H54 (cell line): ENCODE data around the gene TREML4.

Source experiments
- DNase-seq: peaks from one replicate; pipeline ENCODE4 v3.0.0; 2011; ENCODE audit warnings: low spot score, mixed read lengths; ENCODE audit not compliant: insufficient read length
- FAIRE-seq: peaks from 3 replicates; lab custom pipeline; 2011; peaks lifted over from hg19 to GRCh38; lab: Jason Lieb, UNC
- POLR2A ChIP-seq: IDR thresholded peaks from 2 replicates; pipeline ENCODE4 v1.6.1; 2011; ENCODE audit warnings: low read depth, mild to moderate bottlenecking, low read length

TREML4 gene

DNA sequence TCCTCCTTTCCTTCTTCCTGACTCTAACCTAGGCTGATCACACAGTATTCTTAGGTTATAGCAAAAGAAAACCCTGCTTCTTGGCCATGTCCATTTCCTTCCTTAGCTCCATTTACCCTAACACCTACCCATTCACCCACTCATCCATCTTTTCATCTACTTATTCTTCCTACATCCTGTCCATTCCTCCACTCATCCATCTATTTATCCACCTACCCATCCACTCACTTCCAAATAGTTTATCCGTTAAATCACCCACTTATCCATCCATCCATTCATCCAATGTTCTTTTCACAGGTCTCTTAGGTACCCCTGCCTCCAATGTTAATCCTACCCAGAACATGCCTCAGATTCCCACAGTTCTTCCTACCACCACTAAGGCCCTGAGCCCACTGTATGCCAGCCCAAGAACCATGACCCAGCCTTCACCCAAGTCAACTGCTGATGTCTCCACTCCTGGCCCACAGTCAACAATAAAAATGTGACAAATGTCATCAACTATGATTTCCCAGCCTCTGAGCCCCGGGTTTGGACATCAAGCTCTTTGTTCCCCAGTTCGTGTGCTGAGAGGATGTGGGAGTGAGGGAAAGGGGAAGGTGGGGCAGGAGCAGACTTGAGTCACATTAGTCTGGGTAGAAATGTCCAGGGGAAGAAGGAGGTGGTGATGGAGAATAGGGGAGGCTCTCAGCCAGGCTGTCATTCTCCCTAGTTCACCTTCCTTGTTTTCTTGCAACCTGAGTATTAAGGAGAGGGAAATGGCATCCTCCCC, 24.4 kb downstream of the TREML4 start:
- TF ChIP-seq POLR2A = no peak
- DNase-seq = no peak
- no peak for FAIRE-seq

- FAIRE-seq = no peak
- no peak for TF ChIP-seq POLR2A
- no peak for DNase-seq
These were observed 27.0 kb downstream of the TREML4 start for GRCh38 chr6:41255110-41255509.

DNA sequence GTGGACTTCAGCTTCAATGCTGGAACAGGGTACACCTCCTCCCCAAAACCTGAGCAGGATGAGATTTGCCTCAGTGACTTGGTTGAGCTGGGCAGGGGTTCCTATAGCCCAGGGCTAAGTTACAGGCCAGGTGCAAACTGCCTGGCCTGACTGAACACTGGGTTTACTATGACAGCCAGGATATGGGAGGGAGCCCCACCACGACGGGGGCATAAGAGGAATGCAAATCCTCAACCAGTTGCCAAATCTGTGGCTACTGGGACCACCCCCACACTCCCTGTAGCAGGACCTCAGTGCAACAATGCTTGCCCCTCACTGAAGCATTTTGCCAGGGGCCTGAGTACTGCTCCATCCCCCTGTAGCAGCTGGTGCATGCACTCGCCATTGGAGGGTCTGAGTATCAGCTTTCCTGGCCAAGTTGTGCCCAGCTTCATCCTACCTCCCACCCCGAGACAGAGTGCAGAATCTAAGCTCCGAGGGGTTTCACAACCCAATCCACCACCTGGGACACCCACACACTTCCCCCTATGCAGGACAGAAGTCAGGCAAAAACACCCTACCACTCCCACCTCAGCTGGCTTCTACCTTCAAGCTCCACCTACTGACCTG, 27.6 kb downstream of the TREML4 start:
- DNase-seq = no peak
- no peak for FAIRE-seq
- TF ChIP-seq POLR2A = no peak

GRCh38 chr6:41256383-41256782, 28.2 kb downstream of the TREML4 start:
- FAIRE-seq (no peak), DNase-seq (no peak)
- no peak for TF ChIP-seq POLR2A

DNA sequence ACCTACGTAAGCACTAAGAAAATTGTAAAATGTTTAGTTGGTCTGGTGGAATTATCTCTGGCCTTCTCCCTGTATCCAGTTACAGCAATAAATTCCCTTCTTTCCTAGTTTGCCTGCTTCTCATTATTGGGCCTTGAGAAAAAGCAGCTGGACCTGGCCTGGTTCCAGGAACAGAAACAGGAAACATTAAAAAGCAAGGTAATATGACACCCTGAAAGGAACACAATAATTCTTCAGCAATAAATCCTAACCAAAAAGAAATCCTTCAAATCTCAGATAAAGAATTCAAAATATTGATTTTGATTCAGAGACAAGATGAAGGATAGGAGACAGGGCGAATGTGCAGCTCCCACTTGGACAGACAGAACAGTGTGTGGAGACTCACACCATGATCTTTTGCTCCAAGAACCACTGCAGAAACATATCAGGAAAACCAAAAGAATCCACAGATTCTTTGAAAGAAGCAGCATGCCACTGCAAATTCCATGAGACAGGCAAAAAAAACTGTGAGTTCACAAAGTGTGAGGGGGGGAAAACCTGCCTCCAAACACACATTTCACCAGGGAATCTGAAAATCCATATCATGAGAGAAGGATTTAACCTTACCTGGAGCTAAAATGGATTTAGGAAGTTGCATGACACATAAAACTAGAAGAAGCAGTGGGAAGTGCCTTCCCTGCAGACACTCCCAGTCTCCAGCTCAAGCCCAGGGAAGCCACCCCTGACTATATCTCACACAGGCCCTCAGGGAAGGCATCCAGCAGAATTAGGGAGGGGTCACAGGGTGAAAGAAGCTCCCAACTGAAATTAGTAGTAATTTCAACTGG, 29.4 kb downstream of the TREML4 start:
- no peak for FAIRE-seq
- TF ChIP-seq POLR2A = no peak
- no peak for DNase-seq

- TF ChIP-seq POLR2A = no peak
- no peak for FAIRE-seq
- no peak for DNase-seq
These were observed 30.0 kb downstream of the TREML4 start for GRCh38 chr6:41258196-41258493.

- no peak for TF ChIP-seq POLR2A
- no peak for DNase-seq
- FAIRE-seq = no peak
These were observed 34.3 kb downstream of the TREML4 start for GRCh38 chr6:41262401-41262800.

- DNase-seq (no peak), FAIRE-seq (no peak)
- TF ChIP-seq POLR2A = no peak
These were observed 35.1 kb downstream of the TREML4 start for GRCh38 chr6:41263267-41263666.

GRCh38 chr6:41266541-41266940, 38.4 kb downstream of the TREML4 start:
- FAIRE-seq = no peak
- TF ChIP-seq POLR2A = no peak
- no peak for DNase-seq

DNA sequence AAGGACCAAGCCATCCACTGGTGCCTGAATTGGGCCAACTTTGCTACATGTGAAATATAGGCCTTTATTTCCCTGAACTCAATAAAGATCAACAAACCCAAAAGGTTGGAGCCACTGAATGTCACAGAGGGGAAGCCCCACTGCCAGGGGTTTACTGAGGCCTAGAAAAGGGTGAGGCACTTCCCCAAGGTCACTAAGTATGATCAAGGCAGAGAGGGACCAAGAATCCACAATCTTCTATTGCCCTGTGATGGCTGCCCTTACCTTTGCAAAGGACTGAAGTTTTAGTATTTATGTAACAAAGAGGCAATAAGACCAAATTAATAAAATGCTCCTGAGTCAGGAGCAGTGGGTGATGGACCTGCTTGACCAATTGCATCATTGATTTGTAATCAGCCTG, 40.3 kb downstream of the TREML4 start:
- DNase-seq (no peak), FAIRE-seq (no peak)
- TF ChIP-seq POLR2A = no peak

- no peak for DNase-seq
- FAIRE-seq = no peak
- TF ChIP-seq POLR2A = no peak
These were observed 41.0 kb downstream of the TREML4 start for GRCh38 chr6:41269166-41269565.

DNA sequence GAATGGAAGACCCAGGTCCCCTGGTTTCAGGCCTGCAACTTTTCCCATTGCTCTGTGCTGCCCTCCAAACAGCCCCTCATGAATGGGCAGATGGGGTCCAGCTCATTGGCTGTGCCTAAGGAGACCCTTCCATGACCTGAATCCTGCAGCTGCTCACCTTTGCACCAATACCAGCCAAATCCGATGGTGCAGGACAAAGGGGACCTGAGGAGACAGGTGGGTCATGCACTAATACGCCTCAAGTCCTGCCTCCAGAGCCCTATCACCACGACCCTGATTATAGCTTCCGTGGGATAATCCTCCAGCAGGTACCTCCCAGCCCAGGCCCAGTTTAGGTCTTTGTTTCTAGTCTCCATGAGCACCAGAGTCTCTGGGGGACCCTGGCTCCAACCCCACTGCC, 41.6 kb downstream of the TREML4 start:
- DNase-seq (no peak), FAIRE-seq (no peak)
- TF ChIP-seq POLR2A = no peak

GRCh38 chr6:41271901-41272395, 43.8 kb downstream of the TREML4 start:
- FAIRE-seq (no peak), DNase-seq (no peak)
- TF ChIP-seq POLR2A = no peak

DNA sequence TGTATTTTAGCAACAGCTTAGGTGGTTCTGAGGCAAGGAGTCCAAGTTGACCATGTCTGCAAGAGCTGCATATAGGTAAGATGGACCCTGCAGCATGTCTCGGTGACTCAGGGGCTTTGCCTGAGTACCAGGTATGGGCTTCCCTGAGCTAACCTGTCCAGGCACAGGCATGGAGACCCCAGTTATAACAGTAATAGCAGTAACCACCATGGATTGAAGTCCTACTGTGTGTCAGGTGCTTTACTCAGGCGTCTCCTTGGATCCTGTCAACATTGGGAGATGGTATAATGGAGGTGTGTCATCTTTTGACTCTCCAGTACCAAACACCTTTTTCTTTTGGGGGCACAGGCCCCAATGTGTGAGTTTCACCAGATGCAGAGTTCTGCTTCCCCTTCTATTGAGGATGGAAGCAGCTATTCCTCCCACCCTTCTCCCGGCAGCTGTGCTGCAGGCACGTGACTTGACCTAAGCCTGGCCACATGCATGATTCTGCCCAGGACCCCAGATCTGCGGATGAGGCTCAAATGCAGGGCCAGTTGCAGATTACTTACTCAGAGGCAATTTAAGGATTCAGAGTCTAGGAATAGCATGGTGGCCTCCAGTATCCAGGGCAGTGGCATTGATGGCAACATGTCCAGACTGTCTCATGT, 44.6 kb downstream of the TREML4 start:
- TF ChIP-seq POLR2A = no peak
- FAIRE-seq = no peak
- DNase-seq = no peak
